Nephron (organoid): ENCODE results near the gene FOXN4.

Experiments
- H3K27ac Mint-ChIP-seq, 3 experiments: 2 replicates each; pipeline ENCODE4 v1.8.0; 2020; ENCODE audit warnings: mixed read lengths in 3 of 3, mild to moderate bottlenecking in 2 of 3, moderate library complexity in 1 of 3
- H3K27me3 Mint-ChIP-seq: 2 replicates; pipeline ENCODE4 v1.8.0; 2021; ENCODE audit warnings: low read depth, mild to moderate bottlenecking, moderate library complexity, mixed read lengths
- H3K36me3 Mint-ChIP-seq: 2 replicates; pipeline ENCODE4 v1.8.0; 2020; ENCODE audit warnings: low read depth, mixed read lengths
- H3K4me1 Mint-ChIP-seq: 2 replicates; pipeline ENCODE4 v1.8.0; 2020; ENCODE audit warnings: mixed read lengths
- H3K4me3 Mint-ChIP-seq, 3 experiments: 2 replicates each; pipeline ENCODE4 v1.8.0; 2020; ENCODE audit warnings: mild to moderate bottlenecking in 3 of 3, mixed read lengths in 3 of 3, moderate library complexity in 2 of 3
- H3K9me3 Mint-ChIP-seq: 2 replicates; pipeline ENCODE4 v1.8.0; 2020; ENCODE audit warnings: mixed read lengths
- CTCF ChIP-seq, 3 experiments: fragments of 200-600 bp; sonication (generic); IDR thresholded peaks; one replicate each; pipeline ENCODE4 v1.5.0; 2021; ENCODE audit warnings: antibody characterized with exemption in 3 of 3; ENCODE audit not compliant: unreplicated experiment in 3 of 3

The FOXN4 gene

DNA sequence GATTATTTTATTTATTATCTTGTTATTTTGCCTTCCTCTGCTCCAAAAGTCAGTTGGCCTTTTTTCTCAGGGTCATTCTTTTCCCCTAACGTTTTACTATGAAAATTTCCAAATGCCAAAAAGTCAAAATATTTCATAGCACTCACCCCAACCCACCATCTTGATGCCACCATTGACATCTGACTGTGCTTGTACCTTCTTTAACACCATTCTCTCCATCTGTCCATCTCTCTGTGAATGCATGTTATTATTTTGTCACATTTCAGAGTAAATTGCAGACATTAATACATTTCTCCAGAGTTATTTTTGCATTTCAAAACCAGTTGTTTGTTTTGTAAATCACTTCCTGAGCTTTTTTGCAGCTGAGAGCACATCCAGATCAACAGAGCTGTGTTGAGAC lies 38.6 kb downstream of the FOXN4 start:
- Mint-ChIP-seq H3K4me3 (no peak overlapping the region), H3K36me3 (peaks cover 20% of the 10 kb centered on the region), H3K27ac (no peak overlapping the region), H3K27me3 (peaks cover 24% of the 10 kb centered on the region), H3K4me1 (no peaks in the 10 kb centered on the region), H3K9me3 (peaks cover 10% of the 10 kb centered on the region)
- TF ChIP-seq CTCF (IDR thresholded peaks at IDR 0.05; ENCODE audit: unreplicated experiment in 3 of 3) = no peak

DNA sequence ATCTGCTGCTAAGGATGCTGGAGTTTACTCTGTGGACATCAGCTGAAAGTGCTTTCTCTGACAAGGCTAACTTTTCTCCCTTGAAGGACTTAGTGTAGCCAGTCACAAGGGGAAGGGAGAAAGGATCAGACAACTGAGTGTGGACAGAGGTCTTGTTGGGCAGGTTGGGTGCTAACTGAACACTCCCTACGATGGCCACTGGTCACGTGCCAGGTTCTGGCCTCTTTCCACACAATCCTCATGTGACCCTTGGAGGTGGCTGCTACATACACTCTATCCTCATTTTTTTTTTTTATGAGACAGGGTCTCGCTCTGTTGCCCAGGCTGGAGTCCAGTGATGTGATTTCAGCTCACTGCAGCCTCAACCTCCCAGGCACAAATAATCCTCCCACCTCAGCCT lies 39.7 kb downstream of the FOXN4 start:
- H3K9me3 Mint-ChIP-seq = peaks cover 10% of the 10 kb centered on the region
- no peak overlapping the region for H3K27ac Mint-ChIP-seq
- no peak overlapping the region for H3K4me3 Mint-ChIP-seq
- no peaks in the 10 kb centered on the region for H3K4me1 Mint-ChIP-seq
- H3K36me3 Mint-ChIP-seq = peaks cover 20% of the 10 kb centered on the region
- TF ChIP-seq CTCF (IDR thresholded peaks at IDR 0.05; ENCODE audit: unreplicated experiment in 3 of 3) = no peak
- H3K27me3 Mint-ChIP-seq = peaks cover 16% of the 10 kb centered on the region

DNA sequence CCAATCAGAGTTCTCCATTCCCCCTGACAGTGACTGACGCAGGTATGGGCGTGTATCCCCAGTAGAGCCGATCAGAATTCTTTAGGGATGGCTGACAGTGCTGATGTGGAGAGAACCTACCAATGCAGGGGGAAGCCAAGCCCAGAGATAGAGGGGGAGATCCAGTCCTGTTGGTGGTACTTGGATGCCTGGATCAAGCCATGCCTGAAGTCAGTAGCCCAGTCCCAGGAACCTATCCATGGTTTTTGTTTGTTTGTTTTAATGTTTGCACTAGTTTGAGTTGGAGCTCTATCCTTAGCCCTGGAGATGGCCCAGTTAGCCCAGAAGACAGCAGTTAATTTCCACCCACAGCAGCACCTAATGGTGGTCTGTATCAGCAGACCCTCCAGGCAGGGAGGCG lies 40.2 kb downstream of the FOXN4 start:
- H3K4me1 Mint-ChIP-seq = no peaks in the 10 kb centered on the region

GRCh38 chr12:109267361-109267760 lies 41.7 kb downstream of the FOXN4 start:
- Mint-ChIP-seq H3K4me3 (no peak overlapping the region), H3K9me3 (peaks cover 18% of the 10 kb centered on the region), H3K4me1 (no peaks in the 10 kb centered on the region), H3K27me3 (peaks cover 4% of the 10 kb centered on the region), H3K36me3 (peaks cover 32% of the 10 kb centered on the region), H3K27ac (no peak overlapping the region)
- TF ChIP-seq CTCF (IDR thresholded peaks at IDR 0.05; ENCODE audit: unreplicated experiment in 3 of 3) = no peak

More for the DNA sequence above, 40.2 kb downstream of the FOXN4 start:
- H3K27me3 Mint-ChIP-seq = peaks cover 13% of the 10 kb centered on the region
- H3K4me3 Mint-ChIP-seq = no peak overlapping the region
- H3K9me3 Mint-ChIP-seq = peaks cover 13% of the 10 kb centered on the region
- TF ChIP-seq CTCF (IDR thresholded peaks at IDR 0.05; ENCODE audit: unreplicated experiment in 3 of 3) = no peak
- peaks cover 25% of the 10 kb centered on the region for H3K36me3 Mint-ChIP-seq
- H3K27ac Mint-ChIP-seq = no peak overlapping the region

GRCh38 chr12:109266106-109266879 lies 42.8 kb downstream of the FOXN4 start:
- Mint-ChIP-seq H3K4me1 (no peaks in the 10 kb centered on the region), H3K27me3 (peaks cover 3% of the 10 kb centered on the region), H3K36me3 (peaks cover 29% of the 10 kb centered on the region), H3K27ac (no peak overlapping the region), H3K4me3 (no peak overlapping the region), H3K9me3 (peaks cover 16% of the 10 kb centered on the region)
- TF ChIP-seq CTCF (IDR thresholded peaks at IDR 0.05; ENCODE audit: unreplicated experiment in 3 of 3) = no peak
